GM23248 (cell line): Measurements from ENCODE around the gene CEP295NL. TPM values are rescaled to one million over a fixed set of nuclear protein-coding genes. Genes with fewer than 3 reads are reported as not detected.

Experiments
- DNase-seq: peaks from one replicate; pipeline ENCODE4 v3.0.0-alpha.2; 2015
- H2AFZ ChIP-seq: fragments of 200-600 bp; sonication (generic); 2 replicates; pipeline ENCODE4 v1.6.1; 2016; ENCODE audit warnings: antibody characterized with exemption
- H3F3A ChIP-seq: fragments of 200-600 bp; sonication (generic); 2 replicates; pipeline ENCODE4 v1.6.1; 2016; ENCODE audit warnings: mild to moderate bottlenecking, antibody characterized with exemption, mixed run types; ENCODE audit not compliant: insufficient read depth
- H3K27ac ChIP-seq: fragments of 200-600 bp; sonication (generic); 2 replicates; pipeline ENCODE4 v1.5.1; 2016; ENCODE audit warnings: mild to moderate bottlenecking
- H3K27me3 ChIP-seq: fragments of 200-600 bp; sonication (generic); replicated peaks from 2 replicates; pipeline ENCODE4 v1.6.1; 2016; ENCODE audit warnings: mild to moderate bottlenecking; ENCODE audit not compliant: insufficient read depth
- H3K36me3 ChIP-seq: fragments of 200-600 bp; sonication (generic); 2 replicates; pipeline ENCODE4 v1.6.1; 2016; ENCODE audit warnings: low read depth, mild to moderate bottlenecking
- H3K4me1 ChIP-seq: fragments of 200-600 bp; sonication (generic); 2 replicates; pipeline ENCODE4 v1.6.1; 2016; ENCODE audit warnings: mild to moderate bottlenecking; ENCODE audit not compliant: insufficient read depth
- H3K4me2 ChIP-seq: fragments of 200-600 bp; sonication (generic); one replicate; pipeline ENCODE4 v1.6.1; 2016; ENCODE audit warnings: mild to moderate bottlenecking; ENCODE audit not compliant: unreplicated experiment
- H3K4me3 ChIP-seq: fragments of 200-600 bp; sonication (generic); 2 replicates; pipeline ENCODE4 v1.5.1; 2016; ENCODE audit warnings: mild to moderate bottlenecking
- H3K79me2 ChIP-seq: fragments of 200-600 bp; sonication (generic); 2 replicates; pipeline ENCODE4 v1.6.1; 2016; ENCODE audit warnings: mild to moderate bottlenecking; ENCODE audit not compliant: insufficient read depth
- H3K9ac ChIP-seq: fragments of 200-600 bp; sonication (generic); 2 replicates; pipeline ENCODE4 v1.6.1; 2016; ENCODE audit warnings: mild to moderate bottlenecking
- H3K9me2 ChIP-seq: fragments of 200-600 bp; sonication (generic); 2 replicates; pipeline ENCODE4 v1.6.1; 2016; ENCODE audit warnings: mixed run types, mild to moderate bottlenecking, moderate library complexity; ENCODE audit not compliant: insufficient read depth
- H3K9me3 ChIP-seq: fragments of 200-600 bp; sonication (generic); one replicate; pipeline ENCODE4 v1.6.1; 2017; ENCODE audit warnings: low read depth
- H4K20me1 ChIP-seq: fragments of 200-600 bp; sonication (generic); 2 replicates; pipeline ENCODE4 v1.6.0; 2016; ENCODE audit not compliant: insufficient read depth
- EZH2 ChIP-seq: fragments of 200-600 bp; sonication (generic); IDR thresholded peaks from 2 replicates; pipeline ENCODE4 v1.6.1; 2018; ENCODE audit warnings: antibody characterized with exemption, mild to moderate bottlenecking; ENCODE audit not compliant: insufficient read depth, poor library complexity, severe bottlenecking
- EZH2phosphoT487 ChIP-seq: fragments of 200-600 bp; sonication (generic); IDR thresholded peaks from 2 replicates; pipeline ENCODE4 v1.6.1; 2018; ENCODE audit warnings: antibody characterized with exemption, moderate library complexity, mild to moderate bottlenecking, low read depth; ENCODE audit not compliant: insufficient read depth
- WGBS, 2 experiments: methylation state at CpG; one replicate each; pipeline ENCODE4 v1.1.6; 2015 to 2017; ENCODE audit warnings: low lambda C conversion rate in 2 of 2, low coverage in 1 of 2; ENCODE audit errors: missing lambda C conversion rate in 2 of 2; 5-methylcytosine and 5-hydroxymethylcytosine counted together
- in situ Hi-C: fragments of 300-500 bp; cut with MboI; formaldehyde crosslinking; loops from 2 replicates; pipeline ENCODE4 v1.15.0; 2020
- polyA plus RNA-seq: library from polyadenylated mRNA; unstranded; fragments of >200 nt; fragmentation: Nextera tagmentation; extraction: Ambion mirVana; gene quantifications from 2 replicates; pipeline ENCODE4 v1.2.1, GENCODE V29; 2016
- total RNA-seq: library from RNA; depleted of rRNA; stranded (reverse); fragments of >200 nt; shearing (Covaris generic); gene quantifications from 2 replicates; pipeline ENCODE4 v1.2.3, GENCODE V29; 2014

Gene CEP295NL
- total and polyA plus RNA-seq, 2 experiments from 2014 or later: 0.11 to 0.14 TPM

DNA sequence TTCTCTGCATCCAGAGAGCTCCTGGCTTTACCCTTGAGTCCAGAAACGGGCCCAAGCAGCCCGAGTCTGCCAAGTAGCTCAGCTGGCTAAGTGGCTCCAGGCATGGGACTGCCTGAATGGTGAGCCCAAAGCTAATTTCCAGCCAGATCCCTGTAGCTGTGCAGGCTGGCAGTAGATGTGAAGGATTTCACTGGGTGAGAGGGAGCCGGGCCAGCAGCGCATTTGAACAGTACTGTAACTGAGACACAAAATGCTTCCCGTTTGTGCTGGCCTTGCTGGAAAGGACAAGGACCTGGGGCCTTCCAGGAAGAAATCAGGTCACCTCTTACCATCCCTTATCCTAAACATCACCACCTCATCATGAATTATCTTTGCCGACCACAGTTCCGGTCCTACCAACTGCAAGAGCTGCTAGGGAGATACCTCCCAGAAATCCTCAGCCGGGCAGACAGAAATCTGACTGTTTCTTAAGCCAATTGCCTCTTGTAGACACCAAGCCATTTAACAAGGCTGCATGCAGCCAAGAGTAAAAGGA is 18.5 kb upstream of the CEP295NL start:
- Histone ChIP-seq H3K9me3 (no peaks in the 10 kb centered on the region), H3K27ac (peak overlapping the region; percentile 65), H2AFZ (no peak overlapping the region), H3K9ac (peak overlapping the region; percentile 62), H3K79me2 (peaks cover 82% of the 10 kb centered on the region), H3K27me3 (no peaks in the 10 kb centered on the region), H3F3A (peaks cover 34% of the 10 kb centered on the region), H3K4me2 (peak overlapping the region; percentile 97), H4K20me1 (no peaks in the 10 kb centered on the region; the same call in 1 of the 2 replicates), H3K9me2 (no peaks in the 10 kb centered on the region), H3K4me1 (peaks cover 46% of the 10 kb centered on the region), H3K4me3 (peak overlapping the region; percentile 80), H3K36me3 (peaks cover 4% of the 10 kb centered on the region)
- no peak for TF ChIP-seq EZH2phosphoT487
- no peak for TF ChIP-seq EZH2
- DNase-seq: peak; percentile 62
- WGBS, 2 experiments: 6 to 11% methylated on average over 8 of the region's 8 CpGs
- in situ Hi-C loops: no loop called here

DNA sequence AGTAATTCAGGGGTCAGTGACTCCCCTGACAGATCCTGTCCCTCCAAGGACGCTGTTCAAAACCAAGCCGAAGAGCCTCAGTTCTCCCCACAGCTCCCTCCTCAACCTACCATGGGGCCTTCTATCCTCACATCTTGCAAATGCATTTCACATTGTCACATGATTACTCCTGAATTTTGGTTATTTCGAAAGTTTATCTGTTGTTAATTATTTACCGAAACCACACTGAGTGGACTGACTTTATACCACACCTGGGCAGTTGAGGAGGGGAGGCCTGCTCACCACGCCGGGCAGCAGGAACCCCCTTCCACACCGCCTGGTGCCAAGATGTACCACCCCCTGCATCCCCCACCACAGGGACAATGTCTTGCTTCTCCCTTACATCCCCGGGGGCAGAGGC is 17.5 kb upstream of the CEP295NL start:
- peak overlapping the region; percentile 80 for H3K4me3 ChIP-seq

DNA sequence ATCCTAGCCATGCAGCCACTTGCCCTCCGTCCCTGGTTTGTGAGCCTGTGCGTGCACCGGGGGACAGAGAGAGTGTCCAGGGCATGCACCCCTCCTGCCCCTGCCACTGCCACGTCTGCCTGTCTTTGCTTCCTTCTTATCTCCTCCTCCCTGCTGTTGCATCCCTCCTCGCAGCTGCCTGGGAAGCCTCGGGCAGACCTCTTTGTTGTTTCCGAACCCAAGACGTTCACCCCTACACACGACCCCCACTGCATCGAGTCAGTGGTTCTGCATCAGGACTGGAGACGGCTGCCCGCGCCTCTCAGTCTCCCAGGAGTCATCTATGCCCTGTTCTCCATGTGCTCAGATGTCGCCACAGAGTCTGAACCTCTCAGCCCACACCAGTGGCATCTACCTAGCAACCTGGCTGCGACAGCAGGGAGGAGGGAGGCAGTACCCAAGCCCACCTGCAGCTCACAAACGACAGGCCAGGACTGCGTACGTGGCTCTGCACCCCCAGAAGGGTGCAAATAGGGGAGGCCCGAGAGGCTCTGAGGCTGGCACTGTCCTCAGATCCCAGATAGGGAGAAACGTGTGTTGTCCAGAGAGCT is 17.0 kb upstream of the CEP295NL start:
- no peak overlapping the region for H2AFZ ChIP-seq
- WGBS, 2 experiments: 82 to 85% methylated on average over 20 of the region's 20 CpGs
- no peaks in the 10 kb centered on the region for H3K9me3 ChIP-seq
- H3K27ac ChIP-seq: peak overlapping the region; percentile 65; the same call in 1 of the 2 replicates
- in situ Hi-C loops: no loop called here
- no peak overlapping the region for H3K4me2 ChIP-seq
- H3K9me2 ChIP-seq: no peaks in the 10 kb centered on the region
- TF ChIP-seq EZH2phosphoT487: no peak
- no peak for TF ChIP-seq EZH2
- H3K36me3 ChIP-seq: peaks cover 4% of the 10 kb centered on the region
- H3K4me1 ChIP-seq: peaks cover 56% of the 10 kb centered on the region
- H3K9ac ChIP-seq: no peak overlapping the region
- H3F3A ChIP-seq: peaks cover 43% of the 10 kb centered on the region
- H4K20me1 ChIP-seq: no peaks in the 10 kb centered on the region; the same call in 1 of the 2 replicates
- no peak overlapping the region for H3K4me3 ChIP-seq
- H3K27me3 ChIP-seq: no peaks in the 10 kb centered on the region
- peaks cover 97% of the 10 kb centered on the region for H3K79me2 ChIP-seq
- DNase-seq: no peak

More for the DNA sequence above, 17.5 kb upstream of the CEP295NL start:
- Histone ChIP-seq H3K4me2 (peak overlapping the region; percentile 97), H3K9me3 (no peaks in the 10 kb centered on the region), H3K27me3 (no peaks in the 10 kb centered on the region), H3K36me3 (peaks cover 4% of the 10 kb centered on the region), H3K27ac (peak overlapping the region; percentile 65), H3K9ac (peak overlapping the region; percentile 62), H3F3A (peaks cover 37% of the 10 kb centered on the region), H3K79me2 (peaks cover 92% of the 10 kb centered on the region), H3K4me1 (peaks cover 52% of the 10 kb centered on the region), H4K20me1 (no peaks in the 10 kb centered on the region; the same call in 1 of the 2 replicates), H2AFZ (no peak overlapping the region), H3K9me2 (no peaks in the 10 kb centered on the region)
- 54 to 58% methylated on average over 8 of the region's 8 CpGs for WGBS, 2 experiments
- in situ Hi-C loops: no loop called here
- no peak for DNase-seq
- TF ChIP-seq EZH2phosphoT487 (no peak), EZH2 (no peak)

DNA sequence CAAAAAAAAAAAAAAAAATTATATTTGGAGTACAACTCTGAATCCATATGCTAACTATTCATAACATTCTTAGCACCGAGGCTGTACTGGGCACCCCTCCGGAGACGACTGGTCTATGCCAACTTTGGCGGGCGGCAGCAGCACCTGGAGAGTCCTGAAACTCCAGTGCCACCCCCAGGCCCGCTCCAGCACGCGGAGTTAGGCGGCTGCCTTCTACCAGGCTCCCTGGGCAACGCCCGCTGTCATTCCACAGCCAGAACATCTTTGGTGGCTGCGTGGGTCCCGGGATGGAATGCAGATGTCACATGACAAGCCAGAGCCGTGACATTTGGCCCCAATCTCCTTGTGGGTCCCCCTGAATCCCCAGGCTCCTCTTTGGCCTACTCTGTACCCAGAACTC is 16.0 kb upstream of the CEP295NL start:
- Histone ChIP-seq H3K4me2 (peak overlapping the region; percentile 2), H4K20me1 (no peaks in the 10 kb centered on the region; the same call in 1 of the 2 replicates), H3F3A (peaks cover 49% of the 10 kb centered on the region), H3K4me1 (peaks cover 56% of the 10 kb centered on the region), H3K36me3 (peaks cover 4% of the 10 kb centered on the region), H3K79me2 (peaks cover 99% of the 10 kb centered on the region), H2AFZ (no peak overlapping the region), H3K27me3 (no peaks in the 10 kb centered on the region), H3K9me2 (no peaks in the 10 kb centered on the region), H3K9me3 (no peaks in the 10 kb centered on the region), H3K4me3 (no peak overlapping the region), H3K9ac (peak overlapping the region; percentile 39), H3K27ac (peak overlapping the region; percentile 42)
- in situ Hi-C loops: no loop called here
- WGBS, 2 experiments: 61 to 66% methylated on average over 14 of the region's 14 CpGs
- TF ChIP-seq EZH2 (no peak), EZH2phosphoT487 (no peak)
- DNase-seq: no peak
